Measurements from ENCODE around the gene CUX1.
A peak's percentile ranks its signal among the peaks of the same experiment; 100 is the strongest.
"Not testable (repeated sequence)": the region's sequence is repeated elsewhere in the genome, so short reads cannot be mapped to it uniquely, and the experiment has no call there.

The CUX1 gene

GRCh38 chr7:101817471-101818286 lies at the start of gene CUX1:
Gene CUX1, plus strand, starts transcription at chr7:101817626. Its CDS starts 14 bp downstream, at chr7:101817640.
- DNase-seq: peak; percentile 70

- DNase-seq: no peak
Measured at GRCh38 chr7:101768280-101768679, 49.1 kb upstream of the CUX1 start.

- DNase-seq: no peak
Measured at GRCh38 chr7:101770466-101770865, 47.0 kb upstream of the CUX1 start.

- DNase-seq: no peak
Measured at GRCh38 chr7:101772508-101773211, 44.8 kb upstream of the CUX1 start.

- no peak for DNase-seq
Measured at GRCh38 chr7:101775181-101775580, 42.2 kb upstream of the CUX1 start.

GRCh38 chr7:101778026-101778580 lies 39.3 kb upstream of the CUX1 start:
- no peak for DNase-seq

- no peak for DNase-seq
Measured at GRCh38 chr7:101779267-101779666, 38.2 kb upstream of the CUX1 start.

GRCh38 chr7:101780281-101780680 lies 37.1 kb upstream of the CUX1 start:
- no peak for DNase-seq

GRCh38 chr7:101781439-101781838 lies 36.0 kb upstream of the CUX1 start:
- no peak for DNase-seq

- DNase-seq: no peak
Measured at GRCh38 chr7:101782476-101782875, 35.0 kb upstream of the CUX1 start.

- no peak for DNase-seq
Measured at GRCh38 chr7:101782896-101783295, 34.5 kb upstream of the CUX1 start.

- DNase-seq: no peak
Measured at GRCh38 chr7:101783381-101784181, 33.8 kb upstream of the CUX1 start.

GRCh38 chr7:101784292-101785127 lies 32.9 kb upstream of the CUX1 start:
- DNase-seq: peak; percentile 29

- DNase-seq: no peak
Measured at GRCh38 chr7:101787864-101788263, 29.6 kb upstream of the CUX1 start.

GRCh38 chr7:101788517-101788916 lies 28.9 kb upstream of the CUX1 start:
- DNase-seq: no peak

GRCh38 chr7:101790566-101791293 lies 26.7 kb upstream of the CUX1 start:
- DNase-seq: no peak

GRCh38 chr7:101792051-101792681 lies 25.3 kb upstream of the CUX1 start:
- DNase-seq: no peak

GRCh38 chr7:101792682-101793071 lies 24.7 kb upstream of the CUX1 start:
- DNase-seq: not testable (repeated sequence)

- no peak for DNase-seq
Measured at GRCh38 chr7:101795461-101795860, 22.0 kb upstream of the CUX1 start.

GRCh38 chr7:101798173-101798572 lies 19.3 kb upstream of the CUX1 start:
- not testable (repeated sequence) for DNase-seq
